Activated T-cell treated with anti-CD3 and anti-CD28 coated beads for 24 hours (primary cell): ENCODE measurements around the gene CDCP2.
"Not testable (repeated sequence)": the region's sequence is repeated elsewhere in the genome, so short reads cannot be mapped to it uniquely, and the experiment has no call there.

Source experiments
- DNase-seq: peaks from one replicate; pipeline ENCODE4 v3.0.0-alpha.2; 2020; ENCODE audit warnings: low read depth

Gene CDCP2

GRCh38 chr1:54168206-54168965, 15.6 kb upstream of the CDCP2 start:
- DNase-seq: no peak

GRCh38 chr1:54167422-54168139, 14.8 kb upstream of the CDCP2 start:
- no peak for DNase-seq

- DNase-seq: not testable (repeated sequence)
Measured at GRCh38 chr1:54166357-54166756, 13.6 kb upstream of the CDCP2 start.

GRCh38 chr1:54165146-54165545, 12.3 kb upstream of the CDCP2 start:
- DNase-seq: no peak

- no peak for DNase-seq
Measured at GRCh38 chr1:54163573-54163972, 10.8 kb upstream of the CDCP2 start.

- no peak for DNase-seq
Measured at GRCh38 chr1:54163051-54163450, 10.3 kb upstream of the CDCP2 start.

- DNase-seq: no peak
Measured at GRCh38 chr1:54161495-54162168, 8.8 kb upstream of the CDCP2 start.

GRCh38 chr1:54160351-54160750, 7.6 kb upstream of the CDCP2 start:
- no peak for DNase-seq

GRCh38 chr1:54159733-54160316, 7.0 kb upstream of the CDCP2 start:
- DNase-seq: no peak

GRCh38 chr1:54158071-54158470, 5.3 kb upstream of the CDCP2 start:
- DNase-seq: no peak

GRCh38 chr1:54157401-54157800, 4.6 kb upstream of the CDCP2 start:
- DNase-seq: no peak

- DNase-seq: no peak
Measured at GRCh38 chr1:54156986-54157385, 4.2 kb upstream of the CDCP2 start.

- DNase-seq: no peak
Measured at GRCh38 chr1:54156201-54156600, 3.4 kb upstream of the CDCP2 start.

GRCh38 chr1:54153535-54154439, 987 bp upstream of the CDCP2 start:
- no peak for DNase-seq

- no peak for DNase-seq
Measured at GRCh38 chr1:54151013-54151412, 1.8 kb downstream of the CDCP2 start.

GRCh38 chr1:54149734-54150133, 3.1 kb downstream of the CDCP2 start:
- no peak for DNase-seq

GRCh38 chr1:54144366-54144765, 8.4 kb downstream of the CDCP2 start:
- DNase-seq: no peak

GRCh38 chr1:54142146-54142900, 10.5 kb downstream of the CDCP2 start:
- DNase-seq: no peak

- DNase-seq: no peak
Measured at GRCh38 chr1:54139711-54140110, 13.1 kb downstream of the CDCP2 start.

GRCh38 chr1:54138994-54139393, 13.8 kb downstream of the CDCP2 start:
- no peak for DNase-seq

GRCh38 chr1:54137534-54138061, 15.2 kb downstream of the CDCP2 start:
- DNase-seq: no peak
